Ovary (tissue), 3 donors: ENCODE data around the gene RGS6.

Experiments used
- CTCF ChIP-seq, 3 donors: fragments of 450-650 bp in 2 of 3; fragments of 200-600 bp in 1 of 3; IDR thresholded peaks; one replicate each; pipeline versions ENCODE4 v1.5.1 to v1.8.0; 2016 to 2022; ENCODE audit warnings: antibody characterized with exemption in 3 of 3, mild to moderate bottlenecking in 1 of 3
- EP300 ChIP-seq: sonication (generic); formaldehyde crosslinking; IDR thresholded peaks from one replicate; pipeline ENCODE4 v1.6.1; 2017; ENCODE audit warnings: antibody characterized with exemption
- POLR2A ChIP-seq: fragments of 450-650 bp; IDR thresholded peaks from one replicate; pipeline ENCODE4 v1.6.1; 2017; ENCODE audit warnings: antibody characterized with exemption, mild to moderate bottlenecking, moderate library complexity
- donor health status: DM: no; HTN: no; CAD: no.

GRCh38 chr14:72464226-72464625, 532.0 kb downstream of the RGS6 start:
- TF ChIP-seq POLR2A (no peak), CTCF (IDR thresholded peaks at IDR 0.05) (no peak), EP300 (no peak)
